HG03045 (cell line): ENCODE measurements around the gene UBE2J2.

Source experiments
- ATAC-seq: cut with Tn5 transposase; IDR thresholded peaks from one replicate; pipeline ENCODE4 v1.9.1; 2021; ENCODE audit warnings: mild to moderate bottlenecking, moderate library complexity; ENCODE audit not compliant: unreplicated experiment

UBE2J2 gene

GRCh38 chr1:1230656-1231399 is 42.8 kb downstream of the UBE2J2 start:
- no peak for ATAC-seq

- ATAC-seq, result no peak
Observed at GRCh38 chr1:1229770-1230169, 43.9 kb downstream of the UBE2J2 start.

- ATAC-seq, result no peak
Observed at GRCh38 chr1:1228596-1229321, 44.9 kb downstream of the UBE2J2 start.

- no peak for ATAC-seq
Observed at GRCh38 chr1:1228187-1228586, 45.5 kb downstream of the UBE2J2 start.

- no peak for ATAC-seq
Observed at GRCh38 chr1:1227386-1227785, 46.3 kb downstream of the UBE2J2 start.

- no peak for ATAC-seq
Observed at GRCh38 chr1:1226566-1227362, 46.9 kb downstream of the UBE2J2 start.

GRCh38 chr1:1225913-1226312 is 47.7 kb downstream of the UBE2J2 start:
- no peak for ATAC-seq

GRCh38 chr1:1225238-1225845 is 48.3 kb downstream of the UBE2J2 start:
- ATAC-seq, result no peak

GRCh38 chr1:1223891-1224290 is 49.8 kb downstream of the UBE2J2 start:
- no peak for ATAC-seq

- no peak for ATAC-seq
Observed at GRCh38 chr1:1223321-1223720, 50.3 kb downstream of the UBE2J2 start.

GRCh38 chr1:1222575-1223225 is 51.0 kb downstream of the UBE2J2 start:
- ATAC-seq, result no peak

- no peak for ATAC-seq
Observed at GRCh38 chr1:1221887-1222574, 51.6 kb downstream of the UBE2J2 start.

GRCh38 chr1:1220197-1220596 is 53.5 kb downstream of the UBE2J2 start:
- no peak for ATAC-seq

GRCh38 chr1:1219341-1219740 is 54.3 kb downstream of the UBE2J2 start:
- no peak for ATAC-seq

GRCh38 chr1:1218524-1219200 is 55.0 kb downstream of the UBE2J2 start:
- ATAC-seq, result no peak

GRCh38 chr1:1217621-1218523 is 55.8 kb downstream of the UBE2J2 start:
- no peak for ATAC-seq

- ATAC-seq, result no peak
Observed at GRCh38 chr1:1216770-1217620, 56.7 kb downstream of the UBE2J2 start.
